GM12878 (cell line): Measurements from ENCODE around the gene CPNE4. TPM values are rescaled to one million over a fixed set of nuclear protein-coding genes. Genes with fewer than 3 reads are reported as not detected.

Source experiments
- ATAC-seq: fragments of 200-7000 bp; cut with Tn5 transposase; 3 replicates; pipeline ENCODE4 v1.9.1; 2020; ENCODE audit warnings: mild to moderate bottlenecking, moderate library complexity
- BruUV-seq: library from RNA; stranded (reverse); fragments of 400-500 nt; replicated peaks from 2 replicates; lab custom pipeline; 2021; lab: Mats Ljungman, UMichigan
- CTCF ChIA-PET: fragments of 300-600 bp; sonication (Branson Sonifier 250); formaldehyde crosslinking; extraction: SDS; loops from one replicate; lab custom pipeline; 2021; ENCODE audit warnings: inconsistent platforms; lab: Yijun Ruan, JAX
- POLR2A ChIA-PET: fragments of 350-600 bp; formaldehyde crosslinking; extraction: SDS; loops from one replicate; lab custom pipeline; 2021; ENCODE audit warnings: inconsistent platforms; lab: Charles Lee
- RAD21 ChIA-PET: fragments of 300-600 bp; sonication (Branson Sonifier 250); formaldehyde crosslinking; loops from one replicate; lab custom pipeline; 2023; ENCODE audit warnings: antibody characterized with exemption; ENCODE audit not compliant: unreplicated experiment; lab: Charles Lee
- SMC1A ChIA-PET: fragments of 300-600 bp; sonication (Branson Sonifier 250); formaldehyde crosslinking; loops from one replicate; lab custom pipeline; 2023; ENCODE audit not compliant: unreplicated experiment, uncharacterized antibody; lab: Charles Lee
- DNase-seq: peaks from one replicate; pipeline ENCODE4 v3.0.0-alpha.2; 2011; ENCODE audit warnings: low read depth, low spot score
- FAIRE-seq: peaks from 3 replicates; lab custom pipeline; 2011; peaks lifted over from hg19 to GRCh38; lab: Jason Lieb, UNC
- H2AFZ ChIP-seq: 2 replicates; pipeline ENCODE4 v1.6.0; 2011; ENCODE audit warnings: low read depth, low read length, control low read depth; ENCODE audit not compliant: control insufficient read depth
- H3K27ac ChIP-seq: 2 replicates; pipeline ENCODE4 v1.5.1; 2011; ENCODE audit warnings: control low read depth; ENCODE audit not compliant: control insufficient read depth, insufficient read depth
- H3K27me3 ChIP-seq, 2 experiments: replicated peaks in 1 of 2; 2 replicates each; pipeline versions ENCODE4 v1.6.0 to v1.6.1; 2011; ENCODE audit warnings: low read length in 1 of 2; ENCODE audit not compliant: control insufficient read depth in 2 of 2, insufficient read depth in 2 of 2
- H3K36me3 ChIP-seq, 2 experiments: 2 replicates each; pipeline ENCODE4 v1.5.1; 2011; ENCODE audit warnings: low read length in 1 of 2; ENCODE audit not compliant: control insufficient read depth in 2 of 2, insufficient read depth in 2 of 2
- H3K4me1 ChIP-seq: 2 replicates; pipeline ENCODE4 v1.6.1; 2011; ENCODE audit warnings: mild to moderate bottlenecking, low read length, moderate library complexity, mixed read lengths; ENCODE audit not compliant: control insufficient read depth, insufficient read depth
- H3K4me2 ChIP-seq: 2 replicates; pipeline ENCODE4 v1.6.0; 2011; ENCODE audit warnings: control low read depth; ENCODE audit not compliant: control insufficient read depth, insufficient read depth
- H3K4me3 ChIP-seq: fragments of 200-600 bp; sonication (generic); 2 replicates; pipeline ENCODE4 v1.5.1; 2016
- H3K79me2 ChIP-seq: 2 replicates; pipeline ENCODE4 v1.6.0; 2011; ENCODE audit warnings: low read length; ENCODE audit not compliant: control insufficient read depth, insufficient read depth
- H3K9ac ChIP-seq: 2 replicates; pipeline ENCODE4 v1.8.0; 2011; ENCODE audit warnings: low read length, control low read depth, mixed read lengths; ENCODE audit not compliant: control insufficient read depth, insufficient read depth
- H3K9me3 ChIP-seq: replicated peaks from 3 replicates; pipeline ENCODE4 v1.5.1; 2011; ENCODE audit warnings: mild to moderate bottlenecking, low read length; ENCODE audit not compliant: control insufficient read depth, insufficient read depth
- H4K20me1 ChIP-seq: 2 replicates; pipeline ENCODE4 v1.6.0; 2011; ENCODE audit not compliant: control insufficient read depth, insufficient read depth
- ATF3 ChIP-seq: IDR thresholded peaks from 2 replicates; pipeline ENCODE4 v1.6.1; 2011; ENCODE audit warnings: low read depth, mild to moderate bottlenecking, low read length, moderate library complexity, borderline replicate concordance; ENCODE audit errors: extremely low read depth
- BACH1 ChIP-seq: fragments of 450-650 bp; IDR thresholded peaks from 2 replicates; pipeline ENCODE4 v1.6.1; 2017; ENCODE audit warnings: mild to moderate bottlenecking, borderline replicate concordance
- BMI1 ChIP-seq: fragments of 450-650 bp; IDR thresholded peaks from 2 replicates; pipeline ENCODE4 v1.6.1; 2016; ENCODE audit warnings: mild to moderate bottlenecking, moderate library complexity, borderline replicate concordance
- CEBPB ChIP-seq, 2 experiments: fragments of 150-350 bp in 1 of 2; IDR thresholded peaks; 2 replicates each; pipeline ENCODE4 v1.6.1; 2012 to 2014; ENCODE audit warnings: low read depth in 2 of 2, low read length in 2 of 2, borderline replicate concordance in 1 of 2, inconsistent platforms in 1 of 2
- CHD1 ChIP-seq: IDR thresholded peaks from 2 replicates; pipeline ENCODE4 v1.6.1; 2012; ENCODE audit warnings: low read depth, low read length, improper control_type of control experiment
- E2F8 ChIP-seq: fragments of 450-650 bp; IDR thresholded peaks from 2 replicates; pipeline ENCODE4 v1.6.1; 2018; ENCODE audit warnings: mild to moderate bottlenecking, low read depth, moderate library complexity; ENCODE audit not compliant: partially characterized antibody
- HCFC1 ChIP-seq: fragments of 150-350 bp; IDR thresholded peaks from 2 replicates; pipeline ENCODE4 v1.6.1; 2014; ENCODE audit warnings: low read length
- IRF4 ChIP-seq: IDR thresholded peaks from 2 replicates; pipeline ENCODE4 v1.6.1; 2011; ENCODE audit warnings: low read depth, low read length
- PML ChIP-seq: IDR thresholded peaks from 2 replicates; pipeline ENCODE4 v1.6.1; 2012; ENCODE audit warnings: low read length, inconsistent platforms
- SMC3 ChIP-seq: IDR thresholded peaks from 2 replicates; pipeline ENCODE4 v1.6.1; 2011; ENCODE audit warnings: low read length, improper control_type of control experiment, borderline replicate concordance
- SPI1 ChIP-seq: IDR thresholded peaks from 2 replicates; pipeline ENCODE4 v1.6.1; 2011; ENCODE audit warnings: low read depth, mild to moderate bottlenecking, low read length, moderate library complexity, borderline replicate concordance; ENCODE audit not compliant: insufficient read depth
- TCF7 ChIP-seq: IDR thresholded peaks from 2 replicates; pipeline ENCODE4 v1.6.1; 2014; ENCODE audit warnings: antibody characterized with exemption, borderline replicate concordance
- USF2 ChIP-seq: IDR thresholded peaks from 2 replicates; pipeline ENCODE4 v1.6.1; 2011; ENCODE audit warnings: low read depth, low read length, improper control_type of control experiment, borderline replicate concordance
- ZNF592 ChIP-seq: fragments of 450-650 bp; IDR thresholded peaks from 2 replicates; pipeline ENCODE4 v1.6.1; 2017; ENCODE audit warnings: mild to moderate bottlenecking, moderate library complexity
- ZNF622 ChIP-seq: fragments of 450-650 bp; IDR thresholded peaks from 2 replicates; pipeline ENCODE4 v1.6.1; 2017; ENCODE audit warnings: mild to moderate bottlenecking, inconsistent platforms
- in situ Hi-C: fragments of 300-500 bp; cut with MboI; formaldehyde crosslinking; loops from 9 replicates; pipeline ENCODE4 v1.14.3; 2018; ENCODE audit warnings: mixed read lengths
- intact Hi-C: fragments of 100-400 bp; cut with micrococcal nuclease; formaldehyde crosslinking; loops from one replicate; pipeline ENCODE4 v1.14.2; 2022; ENCODE audit not compliant: unreplicated experiment
- polyA plus RNA-seq, 11 experiments: library from polyadenylated mRNA; depleted of rRNA in 4 of 11; unstranded in 6 of 11; stranded (reverse) in 5 of 11; fragments of >200 nt; fragmentation: Nextera tagmentation in 4 of 11; fragmentation: Illumina TruSeq in 1 of 11; extraction: Ambion mirVana in 4 of 11; extraction: Trizol in 1 of 11; gene quantifications; 1 replicate in 1 of 11; 2 replicates in 10 of 11; pipeline versions ENCODE4 v1.2.1 to v1.2.3, GENCODE V29; 2011 to 2016; ENCODE audit warnings: inconsistent platforms in 2 of 11, missing spikeins in 2 of 11, low read depth in 1 of 11
- total RNA-seq, 4 experiments: library from RNA; depleted of rRNA in 3 of 4; stranded (reverse); fragments of >200 nt in 3 of 4; fragmentation: Illumina TruSeq in 1 of 4; extraction: Trizol in 1 of 4; gene quantifications; 2 replicates each; pipeline versions ENCODE4 v1.2.1 to v1.2.3, GENCODE V29; 2013 to 2021

The CPNE4 gene
- total and polyA plus RNA-seq, 10 of the 15 experiments (the other 5 are each of a cell fraction or from before 2014, with no cell fraction given) = 0.17 to 1.9 (median 0.48) TPM; not detected in 1

GRCh38 chr3:131591394-131592014 is 443.3 kb downstream of the CPNE4 start (continued):
- TF ChIP-seq E2F8 (no peak), PML (no peak), SMC3 (no peak)

- ChIA-PET CTCF (interaction anchor here (0.6 kb wide), 1 partner anchor 812 kb away, joined by 3 read pairs; no protein-coding TSS in a partner anchor), POLR2A (no interaction called here), SMC1A (interaction anchor here (1.0 kb wide), 1 partner anchor 12 kb away, joined by 3 read pairs; no protein-coding TSS in a partner anchor), RAD21 (no interaction called here)
- no TSS peak for BruUV-seq
- no peak for ATAC-seq
- no peak for FAIRE-seq
- Histone ChIP-seq H3K9ac (no peak overlapping the region), H3K4me2 (no peak overlapping the region), H3K4me1 (no peaks in the 10 kb centered on the region), H4K20me1 (no peaks in the 10 kb centered on the region), H3K9me3 (no peaks in the 10 kb centered on the region), H3K27ac (no peak overlapping the region), H3K4me3 (no peak overlapping the region), H3K36me3 (no peaks in the 10 kb centered on the region), H2AFZ (no peak overlapping the region), H3K79me2 (no peaks in the 10 kb centered on the region), H3K27me3 (no peaks in the 10 kb centered on the region; a peak in 1 of 4 replicates)
- intact Hi-C loops = no loop called here
- in situ Hi-C loops = no loop called here
- no peak for DNase-seq
- TF ChIP-seq TCF7 (no peak), USF2 (no peak), ZNF592 (no peak), BACH1 (no peak), ZNF622 (no peak), CHD1 (no peak), CEBPB (IDR thresholded peaks at IDR 0.05; ENCODE audit: borderline replicate concordance in 1 of 2, low read depth in 2 of 2, low read length in 2 of 2) (no peak), ATF3 (no peak), BMI1 (no peak), SPI1 (no peak), IRF4 (no peak), HCFC1 (no peak)
Observed at GRCh38 chr3:131586277-131586676, 448.5 kb downstream of the CPNE4 start.
